HepG2 (cell line): ENCODE data around the gene ATP23. TPM values are rescaled to one million over a fixed set of nuclear protein-coding genes. Genes with fewer than 3 reads are reported as not detected.

ENCODE experiments used
- CREB3 ChIP-seq: sonication (generic); formaldehyde crosslinking; IDR thresholded peaks from 2 replicates; pipeline ENCODE4 v1.5.0; 2020; ENCODE audit warnings: missing genetic modification reagents
- FOXA1 ChIP-seq, 2 experiments: fragments of 450-650 bp in 1 of 2; sonication (generic) in 1 of 2; formaldehyde crosslinking in 1 of 2; IDR thresholded peaks; 2 replicates each; pipeline versions ENCODE4 v1.4.0 to v1.6.1; 2016 to 2020; ENCODE audit warnings: missing genetic modification reagents in 1 of 2
- GATAD1 ChIP-seq: IDR thresholded peaks from 2 replicates; pipeline ENCODE4 v1.6.1; 2016; ENCODE audit warnings: missing genetic modification reagents, missing compliant biosample characterization
- GTF3A ChIP-seq: sonication (generic); formaldehyde crosslinking; conservative IDR thresholded peaks from 2 replicates; pipeline ENCODE4 v1.4.0; 2020; ENCODE audit warnings: mild to moderate bottlenecking, missing genetic modification reagents
- HINFP ChIP-seq: sonication (generic); formaldehyde crosslinking; IDR thresholded peaks from 2 replicates; pipeline ENCODE4 v1.4.0; 2020; ENCODE audit warnings: low read depth, mild to moderate bottlenecking, missing genetic modification reagents
- HIVEP1 ChIP-seq: sonication (generic); formaldehyde crosslinking; IDR thresholded peaks from 2 replicates; pipeline ENCODE4 v1.4.0; 2020; ENCODE audit warnings: mild to moderate bottlenecking, missing genetic modification reagents
- JUND ChIP-seq: sonication (generic); formaldehyde crosslinking; IDR thresholded peaks from 2 replicates; pipeline ENCODE4 v1.8.0; 2022; ENCODE audit warnings: mild to moderate bottlenecking, missing genetic modification reagents
- LBX2 ChIP-seq: sonication (generic); formaldehyde crosslinking; IDR thresholded peaks from 2 replicates; pipeline ENCODE4 v1.5.0; 2020; ENCODE audit warnings: missing genetic modification reagents, mild to moderate bottlenecking, borderline replicate concordance
- NFIB ChIP-seq: sonication (generic); formaldehyde crosslinking; IDR thresholded peaks from 2 replicates; pipeline ENCODE4 v1.9.0; 2021; ENCODE audit warnings: missing genetic modification reagents, mild to moderate bottlenecking, borderline replicate concordance
- PCBP1 ChIP-seq: fragments of 200-400 bp; formaldehyde crosslinking; IDR thresholded peaks from 2 replicates; pipeline ENCODE4 v1.6.1; 2017; ENCODE audit warnings: mild to moderate bottlenecking, low read depth, low read length, borderline replicate concordance
- SOX13 ChIP-seq, 3 experiments: fragments of 450-650 bp in 1 of 3; sonication (generic) in 1 of 3; formaldehyde crosslinking in 1 of 3; IDR thresholded peaks in 2 of 3; conservative IDR thresholded peaks in 1 of 3; 2 replicates each; pipeline versions ENCODE4 v1.5.0 to v1.6.1; 2016 to 2020; ENCODE audit warnings: antibody characterized with exemption in 1 of 3, mild to moderate bottlenecking in 1 of 3, missing compliant biosample characterization in 1 of 3, missing genetic modification reagents in 1 of 3, moderate library complexity in 1 of 3
- YEATS2 ChIP-seq: sonication (generic); formaldehyde crosslinking; IDR thresholded peaks from 2 replicates; pipeline ENCODE4 v1.4.0; 2020; ENCODE audit warnings: missing genetic modification reagents, borderline replicate concordance
- ZNF20 ChIP-seq: sonication (generic); formaldehyde crosslinking; IDR thresholded peaks from 2 replicates; pipeline ENCODE4 v1.4.0; 2020; ENCODE audit warnings: mild to moderate bottlenecking, moderate library complexity, missing genetic modification reagents
- ZNF460 ChIP-seq: sonication (generic); formaldehyde crosslinking; IDR thresholded peaks from 2 replicates; pipeline ENCODE4 v1.5.1; 2020; ENCODE audit warnings: missing genetic modification reagents, mild to moderate bottlenecking, borderline replicate concordance
- ZNF614 ChIP-seq: IDR thresholded peaks from 2 replicates; pipeline ENCODE4 v1.6.1; 2018; ENCODE audit warnings: missing biosample characterization, missing genetic modification reagents, inconsistent platforms, borderline replicate concordance
- ZNF629 ChIP-seq: sonication (generic); formaldehyde crosslinking; conservative IDR thresholded peaks from 2 replicates; pipeline ENCODE4 v1.5.0; 2020; ENCODE audit warnings: missing genetic modification reagents
- ZNF7 ChIP-seq: IDR thresholded peaks from 2 replicates; pipeline ENCODE4 v1.6.1; 2016; ENCODE audit warnings: missing biosample characterization, missing genetic modification reagents
- ZNF879 ChIP-seq: sonication (generic); formaldehyde crosslinking; IDR thresholded peaks from 2 replicates; pipeline ENCODE4 v1.8.1; 2023; ENCODE audit warnings: missing genetic modification reagents
- polyA plus RNA-seq, 8 experiments: library from polyadenylated mRNA; depleted of rRNA in 3 of 8; stranded (reverse) in 7 of 8; unstranded in 1 of 8; fragments of >200 nt; fragmentation: Illumina TruSeq in 4 of 8; extraction: Trizol in 4 of 8; gene quantifications; 2 replicates each; pipeline versions ENCODE4 v1.2.1 to v1.2.3, GENCODE V29; 2011 to 2016; ENCODE audit warnings: low read depth in 4 of 8, missing spikeins in 1 of 8, mixed read lengths in 1 of 8; ENCODE audit not compliant: insufficient read depth in 1 of 8
- total RNA-seq, 5 experiments: library from RNA; depleted of rRNA; stranded (reverse); fragments of >200 nt; fragmentation: Illumina TruSeq; extraction: Trizol; gene quantifications; 2 replicates each; pipeline ENCODE4 v1.2.3, GENCODE V29; 2016; ENCODE audit warnings: low read depth in 1 of 5
- TF ChIP-seq, protein P1 (sequence below): sonication (generic); formaldehyde crosslinking; IDR thresholded peaks from 2 replicates; pipeline ENCODE4 v1.4.0; 2020; ENCODE audit warnings: missing genetic modification reagents, borderline replicate concordance

The ATP23 gene
- total and polyA plus RNA-seq, 2 of the 13 experiments (the other 11 are each of a cell fraction or from before 2014, with no cell fraction given): 12.1 to 14.7 TPM

GRCh38 chr12:57904848-57905811 lies 36.2 kb upstream of the ATP23 start (continued):
- TF ChIP-seq HINFP (CRISPR knock-in tag) (no peak), ZNF20 (no peak), ZNF879 (CRISPR knock-in tag) (no peak), GATAD1 (CRISPR knock-in tag) (0 out of 2 replicates have a peak, but pooled peaks have one; percentile 48), CREB3 (no peak), ZNF460 (CRISPR knock-in tag) (no peak), ZNF7 (CRISPR knock-in tag) (no peak), SOX13 (IDR thresholded peaks at IDR 0.05) (no peak), SOX13 (CRISPR knock-in tag; conservative IDR thresholded peaks at IDR 0.05 in 1 of 2, IDR thresholded peaks at IDR 0.05 in 1 of 2) (peak in 1 of 2 experiments; percentile 40; a peak in 1 of 4 replicates), PCBP1 (no peak), YEATS2 (CRISPR knock-in tag) (peak; percentile 51; the same call in 1 of the 2 replicates), JUND (no peak), LBX2 (CRISPR knock-in tag) (no peak), ZNF629 (CRISPR knock-in tag) (no peak), HIVEP1 (no peak), NFIB (no peak), GTF3A (CRISPR knock-in tag) (no peak), ZNF614 (CRISPR knock-in tag) (peak; percentile 55; the same call in 1 of the 2 replicates), FOXA1 (IDR thresholded peaks at IDR 0.05) (no peak), FOXA1 (CRISPR knock-in tag; IDR thresholded peaks at IDR 0.05) (no peak)
- TF ChIP-seq, protein P1, sequence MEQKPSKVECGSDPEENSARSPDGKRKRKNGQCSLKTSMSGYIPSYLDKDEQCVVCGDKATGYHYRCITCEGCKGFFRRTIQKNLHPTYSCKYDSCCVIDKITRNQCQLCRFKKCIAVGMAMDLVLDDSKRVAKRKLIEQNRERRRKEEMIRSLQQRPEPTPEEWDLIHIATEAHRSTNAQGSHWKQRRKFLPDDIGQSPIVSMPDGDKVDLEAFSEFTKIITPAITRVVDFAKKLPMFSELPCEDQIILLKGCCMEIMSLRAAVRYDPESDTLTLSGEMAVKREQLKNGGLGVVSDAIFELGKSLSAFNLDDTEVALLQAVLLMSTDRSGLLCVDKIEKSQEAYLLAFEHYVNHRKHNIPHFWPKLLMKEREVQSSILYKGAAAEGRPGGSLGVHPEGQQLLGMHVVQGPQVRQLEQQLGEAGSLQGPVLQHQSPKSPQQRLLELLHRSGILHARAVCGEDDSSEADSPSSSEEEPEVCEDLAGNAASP (CRISPR knock-in tag): no peak
